IMR-90 (cell line): Measurements from ENCODE around the gene RIMS3. TPM values are rescaled to one million over a fixed set of nuclear protein-coding genes. Genes with fewer than 3 reads are reported as not detected.

Experiments used
- ATAC-seq: fragments of 200-7000 bp; cut with Tn5 transposase; 2 replicates; pipeline ENCODE4 v1.9.1; 2020; ENCODE audit warnings: low read depth, mild to moderate bottlenecking, moderate library complexity
- BruUV-seq: library from RNA; stranded (reverse); fragments of 400-500 nt; replicated peaks from 2 replicates; lab custom pipeline; 2021; lab: Mats Ljungman, UMichigan
- CTCF ChIA-PET: fragments of 300-600 bp; formaldehyde crosslinking; extraction: SDS; loops from one replicate; lab custom pipeline; 2021; ENCODE audit warnings: antibody characterized with exemption; lab: Yijun Ruan, JAX
- POLR2A ChIA-PET: fragments of 300-600 bp; sonication (Branson Sonifier 250); formaldehyde crosslinking; loops from one replicate; lab custom pipeline; 2022; ENCODE audit warnings: antibody characterized with exemption; ENCODE audit not compliant: unreplicated experiment; lab: Charles Lee
- DNase-seq: peaks from one replicate; pipeline ENCODE4 v3.0.0; 2013
- H2AFZ ChIP-seq: replicated peaks from 2 replicates; pipeline ENCODE3; 2013; ENCODE audit warnings: low read length, mild to moderate bottlenecking; ENCODE audit not compliant: poor library complexity
- H2AK5ac ChIP-seq: 2 replicates; pipeline ENCODE4 v1.6.1; 2013; ENCODE audit warnings: low read depth, low read length, inconsistent platforms
- H2AK9ac ChIP-seq: replicated peaks from 2 replicates; pipeline ENCODE3; 2013; ENCODE audit warnings: mild to moderate bottlenecking, low read depth, low read length, moderate library complexity; ENCODE audit not compliant: poor library complexity
- H2BK120ac ChIP-seq: 2 replicates; pipeline ENCODE4 v1.6.1; 2013; ENCODE audit warnings: low read depth, low read length, inconsistent platforms
- H2BK15ac ChIP-seq: 3 replicates; pipeline ENCODE4 v1.6.1; 2013; ENCODE audit warnings: low read depth, low read length, inconsistent platforms
- H2BK20ac ChIP-seq: 2 replicates; pipeline ENCODE4 v1.6.1; 2013; ENCODE audit warnings: low read depth, mild to moderate bottlenecking, inconsistent platforms, low read length, moderate library complexity
- H2BK5ac ChIP-seq: 2 replicates; pipeline ENCODE4 v1.6.1; 2013; ENCODE audit warnings: mild to moderate bottlenecking, low read depth, low read length, inconsistent platforms; ENCODE audit not compliant: poor library complexity, severe bottlenecking
- H3K14ac ChIP-seq: replicated peaks from 2 replicates; pipeline ENCODE4 v1.6.1; 2013; ENCODE audit warnings: low read depth, low read length, inconsistent platforms
- H3K18ac ChIP-seq: 2 replicates; pipeline ENCODE4 v1.6.1; 2013; ENCODE audit warnings: low read depth, low read length, control low read depth
- H3K23ac ChIP-seq: 2 replicates; pipeline ENCODE4 v1.6.1; 2013; ENCODE audit warnings: low read depth, low read length, inconsistent platforms
- H3K27ac ChIP-seq: 2 replicates; pipeline ENCODE4 v1.5.1; 2013; ENCODE audit warnings: mild to moderate bottlenecking, control low read depth, low read length; ENCODE audit not compliant: insufficient read depth
- H3K27me3 ChIP-seq: 2 replicates; pipeline ENCODE4 v1.6.1; 2013; ENCODE audit warnings: low read length; ENCODE audit not compliant: control insufficient read depth, insufficient read depth
- H3K36me3 ChIP-seq: 2 replicates; pipeline ENCODE4 v1.6.1; 2013; ENCODE audit warnings: low read length, mixed read lengths; ENCODE audit not compliant: control insufficient read depth, insufficient read depth
- H3K4ac ChIP-seq: 2 replicates; pipeline ENCODE4 v1.6.1; 2013; ENCODE audit warnings: low read depth, low read length, inconsistent platforms
- H3K4me1 ChIP-seq: 2 replicates; pipeline ENCODE4 v1.6.1; 2013; ENCODE audit warnings: low read length, mixed read lengths; ENCODE audit not compliant: control insufficient read depth, insufficient read depth
- H3K4me2 ChIP-seq: 2 replicates; pipeline ENCODE4 v1.6.1; 2013; ENCODE audit warnings: low read depth, mild to moderate bottlenecking, control low read depth, low read length, moderate library complexity
- H3K4me3 ChIP-seq: 2 replicates; pipeline ENCODE4 v1.5.1; 2013; ENCODE audit warnings: low read depth, mild to moderate bottlenecking, control low read depth, low read length, moderate library complexity; ENCODE audit not compliant: insufficient read depth
- H3K56ac ChIP-seq: 2 replicates; pipeline ENCODE4 v1.6.1; 2013; ENCODE audit warnings: low read length, inconsistent platforms; ENCODE audit not compliant: insufficient read depth; ENCODE audit errors: extremely low read depth
- H3K79me1 ChIP-seq, 2 experiments: 2 replicates each; pipeline ENCODE4 v1.6.1; 2013; ENCODE audit warnings: low read length in 2 of 2, inconsistent platforms in 1 of 2, low read depth in 1 of 2
- H3K9ac ChIP-seq: 2 replicates; pipeline ENCODE4 v1.6.1; 2013; ENCODE audit warnings: low read depth, low read length, control low read depth
- H3K9me1 ChIP-seq: 2 replicates; pipeline ENCODE4 v1.6.1; 2013; ENCODE audit warnings: low read length, inconsistent platforms; ENCODE audit not compliant: insufficient read depth
- H3K9me3 ChIP-seq: 2 replicates; pipeline ENCODE4 v1.6.1; 2013; ENCODE audit warnings: low read length; ENCODE audit not compliant: control insufficient read depth, insufficient read depth
- H4K20me1 ChIP-seq: 2 replicates; pipeline ENCODE4 v1.6.1; 2013; ENCODE audit warnings: low read length, inconsistent platforms; ENCODE audit not compliant: insufficient read depth
- H4K5ac ChIP-seq: 2 replicates; pipeline ENCODE4 v1.6.1; 2013; ENCODE audit warnings: mild to moderate bottlenecking, low read depth, low read length, control low read depth
- H4K8ac ChIP-seq, 2 experiments: 2 replicates each; pipeline ENCODE4 v1.6.1; 2013; ENCODE audit warnings: low read depth in 2 of 2, low read length in 2 of 2, control low read depth in 1 of 2, inconsistent platforms in 1 of 2
- H4K91ac ChIP-seq: 2 replicates; pipeline ENCODE4 v1.6.1; 2013; ENCODE audit warnings: low read depth, low read length, inconsistent platforms; ENCODE audit not compliant: insufficient read depth
- CEBPB ChIP-seq: IDR thresholded peaks from 2 replicates; pipeline ENCODE4 v1.6.1; 2012; ENCODE audit warnings: low read depth, low read length, improper control_type of control experiment
- CHD1 ChIP-seq: IDR thresholded peaks from 2 replicates; pipeline ENCODE4 v1.6.1; 2012; ENCODE audit warnings: low read depth, low read length, improper control_type of control experiment
- CTCF ChIP-seq: conservative IDR thresholded peaks from 2 replicates; pipeline ENCODE4 v1.5.1; 2012; ENCODE audit warnings: mild to moderate bottlenecking, low read depth, low read length, improper control_type of control experiment
- FOS ChIP-seq: fragments of 150-350 bp; IDR thresholded peaks from 2 replicates; pipeline ENCODE4 v1.6.1; 2016; ENCODE audit warnings: low read depth, low read length
- MAFK ChIP-seq: IDR thresholded peaks from 2 replicates; pipeline ENCODE4 v1.6.1; 2012; ENCODE audit warnings: low read depth, low read length, improper control_type of control experiment
- MAZ ChIP-seq: IDR thresholded peaks from 2 replicates; pipeline ENCODE4 v1.6.1; 2012; ENCODE audit warnings: low read depth, mild to moderate bottlenecking, low read length, improper control_type of control experiment, moderate library complexity, borderline replicate concordance
- NFE2L2 ChIP-seq: fragments of 150-350 bp; IDR thresholded peaks from 2 replicates; pipeline ENCODE4 v1.6.1; 2016; ENCODE audit warnings: low read depth, mild to moderate bottlenecking, low read length
- POLR2A ChIP-seq: IDR thresholded peaks from 2 replicates; pipeline ENCODE4 v1.6.1; 2012; ENCODE audit warnings: mild to moderate bottlenecking, low read depth, low read length
- RAD21 ChIP-seq: IDR thresholded peaks from 2 replicates; pipeline ENCODE4 v1.6.1; 2012; ENCODE audit warnings: low read length, improper control_type of control experiment
- RCOR1 ChIP-seq: IDR thresholded peaks from 2 replicates; pipeline ENCODE4 v1.6.1; 2012; ENCODE audit warnings: mild to moderate bottlenecking, low read length, improper control_type of control experiment; ENCODE audit not compliant: insufficient replicate concordance
- RFX5 ChIP-seq: IDR thresholded peaks from 2 replicates; pipeline ENCODE4 v1.8.0; 2012; ENCODE audit warnings: low read depth, mild to moderate bottlenecking, low read length, moderate library complexity
- SMC3 ChIP-seq: fragments of 150-350 bp; IDR thresholded peaks from 2 replicates; pipeline ENCODE4 v1.6.1; 2016; ENCODE audit warnings: low read depth, mild to moderate bottlenecking, antibody characterized with exemption, low read length, moderate library complexity
- WGBS, 2 experiments: methylation state at CpG; one replicate each; pipeline versions ENCODE4 v1.1.5 to v1.1.7; 2013; ENCODE audit warnings: missing lambda C conversion rate in 2 of 2; ENCODE audit not compliant: insufficient read length in 1 of 2; ENCODE audit errors: extremely low coverage in 2 of 2; 5-methylcytosine and 5-hydroxymethylcytosine counted together
- dilution Hi-C: fragments of 300-500 bp; cut with HindIII; formaldehyde crosslinking; loops from one replicate; pipeline ENCODE4 v1.14.3; 2018; ENCODE audit warnings: low sequenced_read_pairs; ENCODE audit not compliant: unreplicated experiment
- in situ Hi-C: fragments of 300-500 bp; cut with MboI; formaldehyde crosslinking; loops from 3 replicates; pipeline ENCODE4 v1.14.3; 2019; ENCODE audit warnings: low sequenced_read_pairs, inconsistent platforms, mixed read lengths
- intact Hi-C: fragments of 100-400 bp; cut with micrococcal nuclease; formaldehyde crosslinking; loops from 2 replicates; pipeline ENCODE4 v1.10.0; 2022
- polyA plus RNA-seq, 3 experiments: library from polyadenylated mRNA; depleted of rRNA; stranded (reverse); fragments of >200 nt; gene quantifications; 2 replicates each; pipeline ENCODE4 v1.2.3, GENCODE V29; 2012; ENCODE audit warnings: low replicate concordance in 1 of 3
- total RNA-seq: library from RNA; depleted of rRNA; stranded (reverse); fragments of >200 nt; gene quantifications from 2 replicates; pipeline ENCODE4 v1.2.3, GENCODE V29; 2012
- TF ChIP-seq, protein P1 (sequence below): fragments of 150-350 bp; IDR thresholded peaks from 2 replicates; pipeline ENCODE4 v1.6.1; 2017; ENCODE audit warnings: mild to moderate bottlenecking, antibody characterized with exemption, low read length, low read depth
- TF ChIP-seq, protein P2 (sequence below): fragments of 150-350 bp; IDR thresholded peaks from 2 replicates; pipeline ENCODE4 v1.6.1; 2016; ENCODE audit warnings: low read depth, mild to moderate bottlenecking, low read length, moderate library complexity, borderline replicate concordance

RIMS3 gene
- total and polyA plus RNA-seq, 2 of the 4 experiments (the other 2 are of a cell fraction) = 0.10 to 0.36 TPM

DNA sequence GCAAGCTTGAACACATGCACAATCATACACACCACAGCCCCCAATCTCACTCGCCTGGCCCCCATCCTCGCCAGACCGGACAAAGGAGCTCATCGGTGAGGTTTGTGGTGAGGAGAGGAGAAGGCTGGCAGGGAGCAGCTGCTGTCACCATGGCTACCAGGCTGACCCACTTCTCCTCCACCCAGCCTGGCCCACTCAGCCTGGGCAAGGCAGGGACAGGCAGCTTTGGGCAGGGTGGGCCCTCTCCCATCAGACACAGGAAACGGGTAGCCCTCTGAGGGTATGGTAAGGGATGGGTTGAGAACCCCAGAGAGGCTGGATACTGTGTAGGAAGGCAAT lies 15.9 kb downstream of the RIMS3 start:
- H3K9me3 ChIP-seq = no peaks in the 10 kb centered on the region
- no peak overlapping the region for H2BK15ac ChIP-seq
- no CpG with 5 or more reads among the region's 5 CpGs for WGBS, 2 experiments
- H4K20me1 ChIP-seq = no peaks in the 10 kb centered on the region; the same call in 1 of the 2 replicates
- no peak overlapping the region for H3K56ac ChIP-seq
- H4K91ac ChIP-seq = no peak overlapping the region
- TF ChIP-seq MAFK (no peak), MAZ (no peak), SMC3 (no peak), RAD21 (no peak), CEBPB (no peak), CTCF (no peak), POLR2A (no peak), RCOR1 (no peak), RFX5 (no peak), NFE2L2 (no peak), FOS (no peak), CHD1 (no peak)
- TF ChIP-seq, protein P1, sequence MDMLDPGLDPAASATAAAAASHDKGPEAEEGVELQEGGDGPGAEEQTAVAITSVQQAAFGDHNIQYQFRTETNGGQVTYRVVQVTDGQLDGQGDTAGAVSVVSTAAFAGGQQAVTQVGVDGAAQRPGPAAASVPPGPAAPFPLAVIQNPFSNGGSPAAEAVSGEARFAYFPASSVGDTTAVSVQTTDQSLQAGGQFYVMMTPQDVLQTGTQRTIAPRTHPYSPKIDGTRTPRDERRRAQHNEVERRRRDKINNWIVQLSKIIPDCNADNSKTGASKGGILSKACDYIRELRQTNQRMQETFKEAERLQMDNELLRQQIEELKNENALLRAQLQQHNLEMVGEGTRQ = no peak
- TF ChIP-seq, protein P2, sequence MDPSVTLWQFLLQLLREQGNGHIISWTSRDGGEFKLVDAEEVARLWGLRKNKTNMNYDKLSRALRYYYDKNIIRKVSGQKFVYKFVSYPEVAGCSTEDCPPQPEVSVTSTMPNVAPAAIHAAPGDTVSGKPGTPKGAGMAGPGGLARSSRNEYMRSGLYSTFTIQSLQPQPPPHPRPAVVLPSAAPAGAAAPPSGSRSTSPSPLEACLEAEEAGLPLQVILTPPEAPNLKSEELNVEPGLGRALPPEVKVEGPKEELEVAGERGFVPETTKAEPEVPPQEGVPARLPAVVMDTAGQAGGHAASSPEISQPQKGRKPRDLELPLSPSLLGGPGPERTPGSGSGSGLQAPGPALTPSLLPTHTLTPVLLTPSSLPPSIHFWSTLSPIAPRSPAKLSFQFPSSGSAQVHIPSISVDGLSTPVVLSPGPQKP = no peak
- ATAC-seq = no peak
- BruUV-seq = no TSS peak
- H4K8ac ChIP-seq = no peak overlapping the region
- H3K79me1 ChIP-seq = no peaks in the 10 kb centered on the region
- H2AK5ac ChIP-seq = no peak overlapping the region
- ChIA-PET POLR2A (no interaction called here), CTCF (no interaction called here)
- DNase-seq = no peak
- no peak overlapping the region for H3K18ac ChIP-seq
- H3K4ac ChIP-seq = no peak overlapping the region
- no peak overlapping the region for H3K9ac ChIP-seq
- H3K36me3 ChIP-seq = no peaks in the 10 kb centered on the region
- no peak overlapping the region for H3K23ac ChIP-seq
- H2BK120ac ChIP-seq = no peak overlapping the region
- H2AK9ac ChIP-seq = no peak overlapping the region
- intact Hi-C loops (no loop called here), dilution Hi-C loops (no loop called here), in situ Hi-C loops (loop anchor here (25.0 kb wide), 1 partner anchor 313 kb away; no protein-coding TSS in a partner anchor)
- peak overlapping the region; percentile 10 for H2AFZ ChIP-seq
- H3K27me3 ChIP-seq = peaks cover 24% of the 10 kb centered on the region
- no peak overlapping the region for H3K14ac ChIP-seq
- H4K5ac ChIP-seq = no peak overlapping the region
- H3K4me1 ChIP-seq = no peaks in the 10 kb centered on the region
- no peak overlapping the region for H2BK5ac ChIP-seq
- H3K9me1 ChIP-seq = 0 out of 2 replicates have a peak, but pooled peaks cover 3% of the 10 kb centered on the region
- no peak overlapping the region for H3K4me3 ChIP-seq
- no peak overlapping the region for H3K4me2 ChIP-seq
- no peak overlapping the region for H2BK20ac ChIP-seq
- no peak overlapping the region for H3K27ac ChIP-seq
